CD4-positive, alpha-beta T cell treated with Interleukin-10 for 1 hour (primary cell): ENCODE measurements around the gene SMAD9.

Experiments
- DNase-seq: peaks from one replicate; pipeline ENCODE4 v3.0.0-alpha.2; 2020

SMAD9 gene

DNA sequence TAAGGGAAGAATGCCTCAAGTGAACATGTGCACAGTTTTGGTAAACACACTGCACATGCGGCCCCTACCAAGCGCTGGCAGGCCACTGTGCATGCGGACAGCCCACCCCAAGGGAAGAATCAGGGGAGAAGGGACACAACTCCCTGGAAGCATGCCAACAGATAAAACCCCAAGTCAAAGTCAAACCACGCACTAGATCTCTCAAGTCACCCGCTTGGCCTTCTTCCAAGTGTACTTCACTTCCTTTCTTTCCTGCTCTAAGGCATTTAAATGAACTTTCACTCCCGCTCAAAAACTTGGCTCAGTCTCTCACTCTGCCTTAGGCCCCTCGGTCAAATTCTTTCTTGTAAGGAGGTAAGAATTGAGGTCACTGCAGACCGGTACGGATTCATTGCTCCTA lies 105.6 kb downstream of the SMAD9 start:
- DNase-seq: no peak

DNA sequence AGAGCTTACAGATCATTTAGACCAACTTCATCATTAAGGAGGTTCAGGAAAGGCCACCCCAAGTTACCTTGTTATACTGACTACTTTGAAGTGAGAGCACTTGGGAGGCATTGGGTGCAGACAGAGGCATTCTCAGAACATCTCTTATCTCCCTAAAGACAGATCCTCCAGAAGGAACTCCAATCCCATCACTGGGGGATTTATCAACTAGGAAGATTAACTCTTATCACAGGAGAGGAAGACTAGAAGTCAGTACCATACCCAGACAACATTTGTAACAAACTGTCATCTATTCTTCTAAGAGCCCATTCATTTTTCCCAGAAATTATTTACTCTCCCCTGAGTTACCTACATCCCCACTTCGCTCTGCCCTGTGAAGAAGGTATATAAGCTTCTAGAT lies 106.8 kb downstream of the SMAD9 start:
- DNase-seq: no peak

DNA sequence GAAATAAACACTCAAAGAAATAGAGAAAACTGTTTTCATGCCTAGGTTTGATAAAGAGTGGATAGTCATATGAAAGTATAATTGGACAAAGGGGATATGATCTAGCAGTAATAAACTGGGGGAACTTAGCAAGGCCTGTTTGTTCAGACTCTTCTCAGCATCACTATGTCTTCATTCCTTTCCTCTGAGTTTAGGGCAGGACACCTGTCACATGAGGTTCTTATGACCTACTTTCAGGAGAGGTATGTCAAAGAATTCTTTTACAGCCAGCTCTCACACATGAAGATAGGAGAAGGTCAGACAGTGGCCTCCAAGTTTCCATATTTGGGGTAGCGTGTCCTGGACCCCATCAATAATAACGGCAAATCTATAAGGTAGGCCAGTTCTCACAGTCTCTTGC lies 112.4 kb downstream of the SMAD9 start:
- no peak for DNase-seq

DNA sequence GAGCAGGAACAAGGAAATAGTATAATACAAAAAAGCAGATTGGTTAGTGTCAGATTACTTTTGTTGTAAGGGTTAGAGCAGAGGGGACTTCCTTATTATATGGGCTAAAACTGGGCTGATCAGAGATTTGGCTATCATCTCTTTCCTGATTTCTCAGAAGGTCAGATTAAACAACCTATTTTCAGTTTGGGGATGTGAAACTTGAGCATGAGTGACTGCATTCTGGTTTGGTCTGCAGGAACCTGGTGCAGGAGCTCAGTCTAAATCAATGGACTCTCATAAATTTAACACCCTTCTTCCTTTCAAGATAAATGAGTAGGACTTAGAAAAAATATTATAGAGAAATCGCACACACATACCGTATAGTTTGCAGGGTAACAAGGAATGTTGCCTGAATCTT lies 113.9 kb downstream of the SMAD9 start:
- no peak for DNase-seq

DNA sequence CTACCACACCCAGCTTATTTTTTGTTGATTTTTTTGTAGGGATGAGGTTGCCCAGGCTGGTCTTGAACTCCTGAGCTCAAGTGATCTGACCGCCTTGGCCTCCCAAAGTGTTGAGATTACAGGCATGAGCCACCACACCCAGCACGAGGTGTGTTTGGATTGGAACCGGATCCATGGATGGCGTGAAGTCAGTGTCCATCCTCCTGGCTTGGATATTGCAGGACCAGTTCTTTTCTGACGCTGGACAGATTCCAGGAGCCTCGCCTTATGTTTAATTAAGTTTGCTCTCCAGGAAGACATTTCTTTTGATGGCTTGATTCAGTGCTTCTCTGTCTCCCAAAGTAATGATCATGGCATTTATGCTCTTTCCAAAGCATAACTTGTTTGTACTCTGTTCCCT lies 115.5 kb downstream of the SMAD9 start:
- no peak for DNase-seq

DNA sequence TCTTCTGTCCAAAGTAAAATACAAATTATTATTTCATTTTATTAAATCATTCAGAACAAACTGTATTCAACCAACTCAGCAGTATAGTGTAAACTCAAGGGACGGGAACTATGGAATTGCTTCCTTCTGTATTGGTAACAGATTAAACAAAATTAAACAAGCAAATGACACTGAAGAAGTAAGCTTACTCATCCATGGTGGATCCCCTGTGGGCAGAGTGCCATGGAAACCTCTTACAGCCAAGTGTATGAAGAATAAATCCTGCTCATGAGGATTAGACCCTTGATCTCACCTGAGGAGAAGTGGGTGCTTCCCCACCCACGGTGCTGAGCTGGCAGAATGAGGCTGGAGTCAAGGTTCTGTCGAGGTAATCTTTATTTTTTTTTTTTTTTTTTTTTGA lies 119.0 kb downstream of the SMAD9 start:
- no peak for DNase-seq

DNA sequence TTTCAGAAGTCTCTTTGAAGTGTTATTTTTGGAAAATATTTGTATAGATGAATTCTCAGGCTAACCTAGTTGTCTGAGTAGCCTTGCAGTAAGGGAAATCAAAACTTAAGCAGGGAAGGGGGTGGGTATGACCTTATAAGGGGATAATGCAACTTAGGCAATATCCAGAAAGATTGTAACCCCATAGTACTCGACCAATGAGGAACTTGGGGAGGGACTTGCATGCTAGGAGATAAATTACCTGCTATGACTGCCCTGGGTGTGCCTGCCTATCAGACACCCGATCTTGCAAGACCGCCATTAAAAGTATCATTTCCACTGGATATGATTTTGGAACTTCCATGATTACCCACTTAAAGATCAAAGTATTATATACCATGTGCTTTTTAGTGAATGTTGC lies 124.0 kb downstream of the SMAD9 start:
- DNase-seq: no peak

DNA sequence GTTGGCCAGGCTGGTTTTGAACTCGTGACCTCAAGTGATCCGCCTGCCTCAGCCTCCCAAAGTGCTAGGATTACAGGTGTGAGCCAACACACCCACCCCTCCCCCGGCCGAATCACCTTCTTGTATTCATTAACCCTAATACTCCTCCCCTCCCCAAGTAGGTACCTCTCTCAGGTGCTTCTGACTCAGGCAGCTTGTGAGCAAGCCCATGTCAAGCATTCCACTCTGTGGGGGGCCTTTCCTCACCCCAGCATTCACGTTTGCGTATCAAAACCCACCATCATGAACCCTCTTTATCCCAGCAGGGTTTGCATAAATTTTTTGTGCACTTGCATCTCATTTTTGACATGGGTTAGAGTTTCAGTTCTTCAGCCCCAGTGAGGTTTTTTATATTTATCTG lies 124.6 kb downstream of the SMAD9 start:
- DNase-seq: no peak
